HepG2 (cell line): ENCODE data around the gene SPAG4. TPM values are rescaled to one million over a fixed set of nuclear protein-coding genes. Genes with fewer than 3 reads are reported as not detected.

Experiments
- ATF4 ChIP-seq, 2 experiments: fragments of 450-650 bp in 1 of 2; sonication (generic) in 1 of 2; formaldehyde crosslinking; IDR thresholded peaks; 2 replicates each; pipeline versions ENCODE4 v1.5.0 to v1.8.0; 2020 to 2022; ENCODE audit warnings: mild to moderate bottlenecking in 1 of 2, missing genetic modification reagents in 1 of 2
- MNT ChIP-seq: fragments of 450-650 bp; IDR thresholded peaks from 2 replicates; pipeline ENCODE4 v1.6.1; 2016
- MYPOP ChIP-seq: sonication (generic); formaldehyde crosslinking; IDR thresholded peaks from 2 replicates; pipeline ENCODE4 v1.8.1; 2023; ENCODE audit warnings: mild to moderate bottlenecking, moderate library complexity, missing genetic modification reagents
- SMARCC2 ChIP-seq: fragments of 450-650 bp; IDR thresholded peaks from 2 replicates; pipeline ENCODE4 v1.6.1; 2017; ENCODE audit warnings: antibody characterized with exemption, mild to moderate bottlenecking
- SOX6 ChIP-seq, 2 experiments: fragments of 450-650 bp in 1 of 2; sonication (generic) in 1 of 2; formaldehyde crosslinking in 1 of 2; IDR thresholded peaks; 2 replicates each; pipeline versions ENCODE4 v1.4.0 to v1.6.1; 2017 to 2020; ENCODE audit warnings: antibody characterized with exemption in 1 of 2, mild to moderate bottlenecking in 1 of 2, missing genetic modification reagents in 1 of 2
- ZBTB20 ChIP-seq: sonication (generic); formaldehyde crosslinking; IDR thresholded peaks from 2 replicates; pipeline ENCODE4 v1.8.1; 2023; ENCODE audit warnings: missing genetic modification reagents, low read depth, mild to moderate bottlenecking, borderline replicate concordance
- ZBTB42 ChIP-seq: sonication (generic); formaldehyde crosslinking; IDR thresholded peaks from 2 replicates; pipeline ENCODE4 v1.5.0; 2020; ENCODE audit warnings: mild to moderate bottlenecking, missing genetic modification reagents
- ZNF639 ChIP-seq: conservative IDR thresholded peaks from 2 replicates; pipeline ENCODE4 v1.6.1; 2018; ENCODE audit warnings: missing genetic modification reagents
- ZNF850 ChIP-seq: sonication (generic); formaldehyde crosslinking; conservative IDR thresholded peaks from 2 replicates; pipeline ENCODE4 v1.9.0; 2021; ENCODE audit warnings: mild to moderate bottlenecking, missing genetic modification reagents
- ZSCAN29 ChIP-seq: sonication (generic); formaldehyde crosslinking; conservative IDR thresholded peaks from 2 replicates; pipeline ENCODE4 v1.4.0; 2020; ENCODE audit warnings: mild to moderate bottlenecking, missing genetic modification reagents
- polyA plus RNA-seq, 8 experiments: library from polyadenylated mRNA; depleted of rRNA in 3 of 8; stranded (reverse) in 7 of 8; unstranded in 1 of 8; fragments of >200 nt; fragmentation: Illumina TruSeq in 4 of 8; extraction: Trizol in 4 of 8; gene quantifications; 2 replicates each; pipeline versions ENCODE4 v1.2.1 to v1.2.3, GENCODE V29; 2011 to 2016; ENCODE audit warnings: low read depth in 4 of 8, missing spikeins in 1 of 8, mixed read lengths in 1 of 8; ENCODE audit not compliant: insufficient read depth in 1 of 8
- total RNA-seq, 5 experiments: library from RNA; depleted of rRNA; stranded (reverse); fragments of >200 nt; fragmentation: Illumina TruSeq; extraction: Trizol; gene quantifications; 2 replicates each; pipeline ENCODE4 v1.2.3, GENCODE V29; 2016; ENCODE audit warnings: low read depth in 1 of 5
- TF ChIP-seq, protein P1 (sequence below): sonication (generic); formaldehyde crosslinking; IDR thresholded peaks from 2 replicates; pipeline ENCODE4 v1.8.0; 2022; ENCODE audit warnings: mild to moderate bottlenecking, missing genetic modification reagents, moderate library complexity
- TF ChIP-seq, protein P2 (sequence below), 2 experiments: sonication (generic) in 1 of 2; formaldehyde crosslinking in 1 of 2; IDR thresholded peaks; 2 replicates each; pipeline versions ENCODE4 v1.6.1 to v1.9.0; 2014 to 2022; ENCODE audit warnings: antibody characterized with exemption in 1 of 2, borderline replicate concordance in 1 of 2, inconsistent platforms in 1 of 2, low read depth in 1 of 2, missing genetic modification reagents in 1 of 2
- TF ChIP-seq, protein P3 (sequence below): sonication (generic); formaldehyde crosslinking; conservative IDR thresholded peaks from 2 replicates; pipeline ENCODE4 v1.4.0; 2020; ENCODE audit warnings: missing genetic modification reagents

Gene SPAG4
- total and polyA plus RNA-seq, 2 of the 13 experiments (the other 11 are each of a cell fraction or from before 2014, with no cell fraction given) = 5.8 to 137 TPM

DNA sequence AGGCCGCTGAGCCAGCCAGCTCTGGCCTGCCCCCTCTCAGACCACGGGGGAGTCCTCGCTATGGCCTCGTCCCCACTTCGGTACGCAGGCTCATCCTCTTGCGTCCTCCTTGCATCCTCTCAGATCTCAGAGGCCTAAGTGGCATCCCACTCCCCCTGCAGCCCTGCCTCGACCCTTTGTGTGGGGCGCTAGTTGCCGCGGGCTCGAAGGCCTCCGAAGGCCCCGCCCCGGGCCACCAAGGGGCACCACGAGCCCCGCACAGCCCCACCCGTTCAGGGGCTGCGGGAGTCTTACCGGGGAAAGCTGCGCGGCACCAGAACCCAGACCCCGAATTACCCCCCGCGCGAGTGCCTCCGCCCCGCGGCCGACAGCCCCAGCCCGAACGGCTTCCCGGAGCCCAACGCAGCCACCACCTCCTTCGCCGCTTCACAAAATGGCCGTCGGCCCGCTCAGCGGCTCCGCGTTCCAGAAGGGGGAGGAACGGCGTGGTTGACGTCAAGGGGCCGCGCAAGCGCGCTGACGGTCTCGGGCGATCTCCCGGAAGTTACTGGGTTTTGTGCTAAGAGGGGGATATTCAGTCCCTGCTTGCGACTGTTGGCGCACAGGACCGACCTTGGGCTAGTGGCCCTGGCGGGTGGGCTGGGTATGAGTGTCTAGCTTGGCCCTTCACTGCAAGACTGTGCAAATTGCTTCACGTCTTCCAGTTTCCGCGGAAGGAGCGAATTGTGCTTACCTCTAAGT is 49.0 kb downstream of the SPAG4 start, which contains the start of the genes CPNE1 and RBM12 (continued):
- TF ChIP-seq ATF4 (CRISPR knock-in tag; IDR thresholded peaks at IDR 0.05) (peak in 1 of 2 experiments; percentile 67; a peak in 1 of 4 replicates), ZNF850 (CRISPR knock-in tag) (peak; percentile 86; the same call in 1 of the 2 replicates), ZBTB42 (CRISPR knock-in tag) (peak; percentile 88), ZNF639 (CRISPR knock-in tag) (peak; percentile 58; the same call in 1 of the 2 replicates), ZSCAN29 (CRISPR knock-in tag) (peak; percentile 98), SOX6 (IDR thresholded peaks at IDR 0.05) (no peak), SOX6 (CRISPR knock-in tag; IDR thresholded peaks at IDR 0.05) (peak; percentile 78), MNT (peak; percentile 26; the same call in 1 of the 2 replicates), MYPOP (CRISPR knock-in tag) (peak; percentile 94), SMARCC2 (no peak), ZBTB20 (peak; percentile 97)
- TF ChIP-seq, protein P1, sequence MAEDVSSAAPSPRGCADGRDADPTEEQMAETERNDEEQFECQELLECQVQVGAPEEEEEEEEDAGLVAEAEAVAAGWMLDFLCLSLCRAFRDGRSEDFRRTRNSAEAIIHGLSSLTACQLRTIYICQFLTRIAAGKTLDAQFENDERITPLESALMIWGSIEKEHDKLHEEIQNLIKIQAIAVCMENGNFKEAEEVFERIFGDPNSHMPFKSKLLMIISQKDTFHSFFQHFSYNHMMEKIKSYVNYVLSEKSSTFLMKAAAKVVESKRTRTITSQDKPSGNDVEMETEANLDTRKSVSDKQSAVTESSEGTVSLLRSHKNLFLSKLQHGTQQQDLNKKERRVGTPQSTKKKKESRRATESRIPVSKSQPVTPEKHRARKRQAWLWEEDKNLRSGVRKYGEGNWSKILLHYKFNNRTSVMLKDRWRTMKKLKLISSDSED = no peak
- TF ChIP-seq, protein P2, sequence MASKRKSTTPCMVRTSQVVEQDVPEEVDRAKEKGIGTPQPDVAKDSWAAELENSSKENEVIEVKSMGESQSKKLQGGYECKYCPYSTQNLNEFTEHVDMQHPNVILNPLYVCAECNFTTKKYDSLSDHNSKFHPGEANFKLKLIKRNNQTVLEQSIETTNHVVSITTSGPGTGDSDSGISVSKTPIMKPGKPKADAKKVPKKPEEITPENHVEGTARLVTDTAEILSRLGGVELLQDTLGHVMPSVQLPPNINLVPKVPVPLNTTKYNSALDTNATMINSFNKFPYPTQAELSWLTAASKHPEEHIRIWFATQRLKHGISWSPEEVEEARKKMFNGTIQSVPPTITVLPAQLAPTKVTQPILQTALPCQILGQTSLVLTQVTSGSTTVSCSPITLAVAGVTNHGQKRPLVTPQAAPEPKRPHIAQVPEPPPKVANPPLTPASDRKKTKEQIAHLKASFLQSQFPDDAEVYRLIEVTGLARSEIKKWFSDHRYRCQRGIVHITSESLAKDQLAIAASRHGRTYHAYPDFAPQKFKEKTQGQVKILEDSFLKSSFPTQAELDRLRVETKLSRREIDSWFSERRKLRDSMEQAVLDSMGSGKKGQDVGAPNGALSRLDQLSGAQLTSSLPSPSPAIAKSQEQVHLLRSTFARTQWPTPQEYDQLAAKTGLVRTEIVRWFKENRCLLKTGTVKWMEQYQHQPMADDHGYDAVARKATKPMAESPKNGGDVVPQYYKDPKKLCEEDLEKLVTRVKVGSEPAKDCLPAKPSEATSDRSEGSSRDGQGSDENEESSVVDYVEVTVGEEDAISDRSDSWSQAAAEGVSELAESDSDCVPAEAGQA (IDR thresholded peaks at IDR 0.05; ENCODE audit: low read depth) = peak; percentile 98
- TF ChIP-seq, protein P2 (CRISPR knock-in tag; IDR thresholded peaks at IDR 0.05; ENCODE audit: borderline replicate concordance) = no peak; the same call in 1 of the 2 replicates
- TF ChIP-seq, protein P3, sequence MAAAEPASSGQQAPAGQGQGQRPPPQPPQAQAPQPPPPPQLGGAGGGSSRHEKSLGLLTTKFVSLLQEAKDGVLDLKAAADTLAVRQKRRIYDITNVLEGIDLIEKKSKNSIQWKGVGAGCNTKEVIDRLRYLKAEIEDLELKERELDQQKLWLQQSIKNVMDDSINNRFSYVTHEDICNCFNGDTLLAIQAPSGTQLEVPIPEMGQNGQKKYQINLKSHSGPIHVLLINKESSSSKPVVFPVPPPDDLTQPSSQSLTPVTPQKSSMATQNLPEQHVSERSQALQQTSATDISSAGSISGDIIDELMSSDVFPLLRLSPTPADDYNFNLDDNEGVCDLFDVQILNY = peak; percentile 43; the same call in 1 of the 2 replicates
